BJ (cell line): Measurements from ENCODE around the gene FGFR1OP2. TPM values are rescaled to one million over a fixed set of nuclear protein-coding genes. Genes with fewer than 3 reads are reported as not detected.

Experiments
- CTCF ChIA-PET: fragments of 350-600 bp; formaldehyde crosslinking; extraction: SDS; loops from one replicate; lab custom pipeline; 2021; ENCODE audit warnings: antibody characterized with exemption, inconsistent platforms; lab: Yijun Ruan, JAX
- POLR2A ChIA-PET: fragments of 300-600 bp; sonication (Branson Sonifier 250); formaldehyde crosslinking; extraction: SDS; loops from one replicate; lab custom pipeline; 2021; ENCODE audit warnings: antibody characterized with exemption; lab: Charles Lee
- DNase-seq: peaks from one replicate; pipeline ENCODE4 v3.0.0-alpha.2; 2011; ENCODE audit warnings: low read depth
- H3K27me3 ChIP-seq: 2 replicates; pipeline ENCODE4 v1.6.0; 2011; ENCODE audit warnings: low read length; ENCODE audit not compliant: control insufficient read depth, insufficient read depth
- H3K36me3 ChIP-seq: 2 replicates; pipeline ENCODE4 v1.5.1; 2011; ENCODE audit warnings: low read length; ENCODE audit not compliant: control insufficient read depth, insufficient read depth
- H3K4me3 ChIP-seq: 2 replicates; pipeline ENCODE4 v1.5.1; 2011; ENCODE audit warnings: low read depth, mild to moderate bottlenecking, control low read depth, low read length
- polyA plus RNA-seq: library from polyadenylated mRNA; depleted of rRNA; stranded (reverse); fragments of >200 nt; gene quantifications from 2 replicates; pipeline ENCODE4 v1.2.3, GENCODE V29; 2011
- TF ChIP-seq, protein P1 (sequence below): IDR thresholded peaks from 2 replicates; pipeline ENCODE4 v1.5.1; 2011; ENCODE audit warnings: low read depth, mild to moderate bottlenecking, control low read depth, inconsistent platforms, low read length, moderate library complexity; ENCODE audit not compliant: insufficient read depth

FGFR1OP2 gene
- polyA plus RNA-seq, 1 experiment = 16.1 TPM

DNA sequence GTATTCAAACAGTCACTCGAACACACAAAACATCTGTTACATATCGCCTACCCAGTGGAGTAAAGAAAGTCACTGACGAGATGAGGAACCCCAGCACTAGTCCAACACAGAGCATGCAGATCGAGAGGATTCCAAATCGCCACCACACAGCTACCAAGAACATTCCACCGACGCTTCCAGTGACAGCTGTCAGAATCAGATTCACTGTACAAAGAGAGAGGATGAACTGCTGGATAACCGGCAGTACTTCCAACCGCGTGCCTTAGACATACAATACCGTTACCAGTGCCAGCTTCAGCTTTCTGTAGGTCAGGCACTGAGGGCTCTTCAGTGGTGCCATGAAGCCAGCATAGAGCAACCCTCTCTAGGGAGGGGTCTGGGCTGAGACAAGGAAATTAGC, 41.5 kb downstream of the FGFR1OP2 start:
- H3K36me3 ChIP-seq = no peaks in the 10 kb centered on the region; the same call in 1 of the 2 replicates
- POLR2A ChIA-PET = no interaction called here

DNA sequence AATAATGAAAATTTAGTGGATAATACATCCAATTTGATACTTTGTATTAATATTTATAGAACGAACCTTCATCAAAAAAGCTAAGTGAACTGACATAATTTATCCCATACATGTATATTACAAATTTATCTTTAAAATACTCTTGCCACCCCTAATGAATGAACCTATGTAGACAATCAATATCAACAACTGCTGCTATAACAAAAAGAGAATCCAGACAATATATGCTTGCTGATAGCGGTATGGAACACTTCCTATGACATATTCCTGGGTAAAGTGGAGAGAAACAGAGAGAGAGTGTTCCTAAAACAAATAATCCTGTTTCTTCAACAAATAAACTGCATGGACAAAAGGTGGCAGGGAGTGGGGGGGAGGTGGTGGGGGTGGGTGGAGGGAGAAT, 44.6 kb downstream of the FGFR1OP2 start:
- TF ChIP-seq, protein P1, sequence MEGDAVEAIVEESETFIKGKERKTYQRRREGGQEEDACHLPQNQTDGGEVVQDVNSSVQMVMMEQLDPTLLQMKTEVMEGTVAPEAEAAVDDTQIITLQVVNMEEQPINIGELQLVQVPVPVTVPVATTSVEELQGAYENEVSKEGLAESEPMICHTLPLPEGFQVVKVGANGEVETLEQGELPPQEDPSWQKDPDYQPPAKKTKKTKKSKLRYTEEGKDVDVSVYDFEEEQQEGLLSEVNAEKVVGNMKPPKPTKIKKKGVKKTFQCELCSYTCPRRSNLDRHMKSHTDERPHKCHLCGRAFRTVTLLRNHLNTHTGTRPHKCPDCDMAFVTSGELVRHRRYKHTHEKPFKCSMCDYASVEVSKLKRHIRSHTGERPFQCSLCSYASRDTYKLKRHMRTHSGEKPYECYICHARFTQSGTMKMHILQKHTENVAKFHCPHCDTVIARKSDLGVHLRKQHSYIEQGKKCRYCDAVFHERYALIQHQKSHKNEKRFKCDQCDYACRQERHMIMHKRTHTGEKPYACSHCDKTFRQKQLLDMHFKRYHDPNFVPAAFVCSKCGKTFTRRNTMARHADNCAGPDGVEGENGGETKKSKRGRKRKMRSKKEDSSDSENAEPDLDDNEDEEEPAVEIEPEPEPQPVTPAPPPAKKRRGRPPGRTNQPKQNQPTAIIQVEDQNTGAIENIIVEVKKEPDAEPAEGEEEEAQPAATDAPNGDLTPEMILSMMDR = no peak
- Histone ChIP-seq H3K27me3 (no peaks in the 10 kb centered on the region), H3K36me3 (no peaks in the 10 kb centered on the region; the same call in 1 of the 2 replicates), H3K4me3 (no peak overlapping the region)
- ChIA-PET CTCF (interaction anchor here (0.5 to 1.3 kb wide), 4 partner anchors 16 to 128 kb away, joined by 3 to 5 read pairs (median 4); partner anchors contain the start of gene TM7SF3), POLR2A (no interaction called here)
- no peak for DNase-seq

More for the DNA sequence above, 41.5 kb downstream of the FGFR1OP2 start:
- TF ChIP-seq, protein P1 = no peak
- CTCF ChIA-PET = no interaction called here
- DNase-seq = no peak
- no peak overlapping the region for H3K4me3 ChIP-seq
- no peaks in the 10 kb centered on the region for H3K27me3 ChIP-seq

DNA sequence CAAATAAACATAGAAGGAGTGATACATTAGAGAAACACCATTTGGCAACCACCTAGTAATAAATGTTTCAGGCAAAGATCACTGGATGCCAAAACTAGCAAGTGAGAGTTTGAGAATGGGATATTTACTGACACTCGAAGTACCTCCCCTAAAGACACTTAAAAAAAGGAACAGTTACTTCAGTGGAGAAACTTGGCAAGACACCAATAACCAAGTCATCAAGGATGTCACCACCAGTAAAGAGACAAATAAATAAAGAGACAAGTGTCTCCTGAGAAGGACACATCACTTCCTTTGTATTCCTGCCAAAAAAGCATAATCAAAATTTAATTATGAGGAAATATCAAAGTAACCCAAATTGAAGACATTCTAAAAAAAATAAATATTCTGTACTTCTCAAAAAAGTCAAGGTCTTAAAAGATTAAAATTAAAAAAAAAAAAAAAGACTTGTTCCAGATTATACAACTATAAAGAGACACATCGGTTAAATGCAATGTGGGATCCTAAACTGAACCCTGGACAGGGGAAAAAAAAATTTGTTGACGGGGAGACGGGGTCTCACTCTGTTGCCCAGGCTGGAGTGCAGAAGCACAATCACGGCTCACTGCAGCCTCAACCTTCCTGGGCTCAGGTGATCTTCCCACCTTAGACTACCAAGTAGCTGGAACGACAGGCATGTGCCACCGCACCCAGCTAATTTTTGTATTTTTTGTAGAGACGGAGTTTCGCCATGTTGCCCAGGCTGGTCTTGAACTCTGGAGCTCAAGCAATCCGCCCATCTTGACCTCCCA, 49.6 kb downstream of the FGFR1OP2 start:
- TF ChIP-seq, protein P1 = no peak
- ChIA-PET CTCF (no interaction called here), POLR2A (no interaction called here)
- Histone ChIP-seq H3K4me3 (no peak overlapping the region), H3K36me3 (0 out of 2 replicates have a peak, but pooled peaks cover 1% of the 10 kb centered on the region), H3K27me3 (no peaks in the 10 kb centered on the region)
- DNase-seq = peak; percentile 26

DNA sequence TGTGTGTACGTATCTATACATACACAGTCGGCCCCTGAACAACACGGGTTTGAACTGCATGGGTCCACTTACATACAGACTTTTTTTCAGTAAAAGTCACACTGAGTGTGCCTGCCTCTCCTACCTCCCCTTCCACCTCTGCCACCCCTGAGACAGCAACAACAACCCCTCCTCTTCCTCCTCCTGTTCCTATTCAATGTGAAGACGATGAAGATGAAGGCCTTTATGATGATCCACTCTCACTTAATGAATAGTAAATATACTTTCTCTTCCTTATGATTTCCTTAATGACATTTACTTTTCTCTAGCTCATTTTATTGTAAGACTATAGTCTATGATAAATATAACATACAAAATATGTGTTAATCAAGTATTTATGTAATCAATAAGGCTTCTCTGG, 50.4 kb downstream of the FGFR1OP2 start:
- ChIA-PET POLR2A (no interaction called here), CTCF (interaction anchor here (0.7 kb wide), 1 partner anchor 25 kb away, joined by 3 read pairs; no protein-coding TSS in a partner anchor)
- TF ChIP-seq, protein P1 = no peak
- DNase-seq = no peak
- no peak overlapping the region for H3K4me3 ChIP-seq
- 0 out of 2 replicates have a peak, but pooled peaks cover 1% of the 10 kb centered on the region for H3K36me3 ChIP-seq
- no peaks in the 10 kb centered on the region for H3K27me3 ChIP-seq

DNA sequence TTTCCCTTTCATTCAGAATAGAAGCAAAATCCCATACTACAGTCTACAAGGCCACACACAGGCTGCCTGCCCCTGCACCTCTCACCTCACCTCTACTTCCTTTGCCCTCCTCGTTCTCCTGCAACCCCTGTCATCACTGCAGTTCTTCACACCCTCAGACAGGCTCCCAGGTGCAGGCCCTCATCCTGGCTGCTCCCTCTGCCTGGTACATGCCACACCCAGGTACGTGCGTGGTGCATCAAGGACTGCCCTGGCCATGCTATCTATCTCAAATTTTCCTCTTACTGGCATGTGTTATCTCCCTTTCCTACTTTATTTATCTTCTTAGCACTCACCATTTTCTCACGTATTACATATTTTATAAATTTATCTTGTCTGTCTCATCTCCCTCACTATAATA, 51.6 kb downstream of the FGFR1OP2 start:
- Histone ChIP-seq H3K36me3 (peaks cover 1% of the 10 kb centered on the region; the same call in 1 of the 2 replicates), H3K4me3 (no peak overlapping the region), H3K27me3 (no peaks in the 10 kb centered on the region)
- DNase-seq = no peak
- POLR2A ChIA-PET = no interaction called here
- TF ChIP-seq, protein P1 = no peak
- CTCF ChIA-PET = interaction anchor here (0.6 kb wide), 1 partner anchor 40 kb away, joined by 3 read pairs; no protein-coding TSS in a partner anchor
